ENCODE data around the gene ZNF141.
A peak's percentile ranks its signal among the peaks of the same experiment; 100 is the strongest.
"Not testable (repeated sequence)": the region's sequence is repeated elsewhere in the genome, so short reads cannot be mapped to it uniquely, and the experiment has no call there.

ZNF141 gene

GRCh38 chr4:337143-337931, at the start of gene ZNF141:
ZNF141 (plus strand) TSS chr4:337814; CDS start chr4:337984, 170 bp downstream.
- DNase-seq (ENCODE audit: low spot score) = peak; percentile 69

- DNase-seq (ENCODE audit: low spot score) = no peak
Observed at GRCh38 chr4:288891-289290, 48.7 kb upstream of the ZNF141 start.

DNA sequence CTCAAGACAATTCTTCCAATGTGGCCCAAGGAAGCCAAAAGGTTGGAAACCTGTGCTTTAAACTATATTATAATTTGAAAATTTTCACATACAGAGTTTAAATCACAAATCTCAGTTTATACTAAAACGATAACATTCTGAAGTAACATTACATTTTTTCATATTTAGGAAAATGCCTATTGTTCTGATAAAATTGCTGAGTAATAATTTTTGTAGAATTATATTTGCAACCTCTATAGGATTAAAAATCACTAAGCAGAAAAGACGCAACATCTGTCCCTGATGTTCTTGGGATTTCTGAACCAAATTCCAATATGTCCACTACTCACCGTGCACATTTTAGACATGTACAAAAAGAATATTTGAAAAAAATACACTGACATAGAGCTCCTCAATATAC, 42.9 kb upstream of the ZNF141 start:
- no peak for DNase-seq (ENCODE audit: low spot score)

DNA sequence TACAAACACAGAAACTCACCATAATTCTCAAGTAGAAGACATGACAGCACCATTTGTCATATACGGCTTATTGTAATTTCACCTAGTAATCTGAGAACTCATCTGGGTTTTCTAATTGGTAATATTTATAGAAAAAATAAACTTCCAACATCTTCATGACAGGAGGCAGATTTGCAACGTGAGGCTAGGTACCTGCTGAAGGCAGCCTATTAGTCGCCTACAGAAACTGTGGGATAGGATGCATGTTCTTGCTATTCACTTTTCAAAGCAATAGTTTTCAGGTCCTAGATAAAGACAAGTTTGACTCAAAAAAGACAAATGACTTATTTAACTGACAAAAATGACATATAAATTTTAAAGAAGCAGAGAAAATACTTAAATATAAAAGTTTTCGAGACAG, 35.2 kb upstream of the ZNF141 start:
- DNase-seq (ENCODE audit: low spot score) = no peak

DNA sequence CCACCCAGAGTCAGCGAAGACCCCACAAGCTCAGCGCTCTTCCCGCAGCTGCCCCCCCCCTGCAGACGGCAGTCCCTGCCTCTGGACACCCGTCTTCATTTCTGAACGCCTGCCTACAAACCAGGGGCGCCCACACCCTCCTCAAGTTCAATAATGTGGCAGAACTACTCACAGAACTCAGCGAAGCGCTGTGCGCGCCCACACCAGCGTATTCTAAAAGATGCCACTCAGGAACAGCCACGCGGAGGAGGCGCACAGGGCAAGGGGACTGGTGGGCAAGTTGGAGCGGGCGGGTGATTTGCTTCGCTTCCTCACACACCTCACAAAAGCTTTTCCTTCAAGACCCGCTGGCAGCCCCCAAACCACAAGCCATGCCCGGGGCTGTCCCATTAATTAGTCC, 33.1 kb upstream of the ZNF141 start:
- DNase-seq (ENCODE audit: low spot score) = not testable (repeated sequence)

DNA sequence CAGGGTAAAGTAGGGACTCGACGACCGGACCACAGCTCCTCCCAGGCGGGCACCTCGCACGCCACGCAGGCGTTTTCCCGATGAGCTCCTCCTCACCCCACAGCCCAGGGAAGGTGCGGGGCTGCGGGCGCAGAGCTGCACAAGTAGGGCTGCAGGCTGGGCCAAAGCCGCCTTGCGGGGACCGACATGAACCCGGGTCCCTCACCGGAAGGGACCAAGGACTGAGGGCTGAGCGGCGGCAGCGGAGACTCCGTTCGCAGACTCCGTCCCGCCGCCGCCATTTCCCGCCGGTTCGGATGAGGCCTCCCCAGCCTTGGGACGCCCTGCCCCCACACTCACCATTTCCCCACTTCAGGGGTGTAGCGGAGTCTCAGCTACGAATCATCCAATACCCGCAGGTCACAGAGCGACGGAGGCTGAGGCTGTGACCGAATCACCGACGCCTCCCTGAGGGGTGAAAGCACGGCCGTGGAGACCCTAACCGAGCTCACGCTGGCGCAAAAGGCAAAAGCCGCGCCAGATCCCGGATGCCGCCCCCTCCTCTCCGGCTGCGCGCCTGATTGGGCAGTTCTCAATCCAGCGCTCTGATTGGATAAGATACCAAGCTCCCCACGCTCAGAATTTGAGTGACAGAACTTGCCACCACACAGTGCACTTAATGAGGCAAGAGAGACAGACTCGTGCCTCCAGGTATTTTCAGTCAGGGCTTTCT, 32.5 kb upstream of the ZNF141 start, which contains the start of gene ZNF732:
Gene ZNF732, minus strand, starts transcription at position 506 of the 712 bp plus-strand sequence. Its CDS starts 164 bp downstream, at position 342.
- DNase-seq (ENCODE audit: low spot score) = no peak

DNA sequence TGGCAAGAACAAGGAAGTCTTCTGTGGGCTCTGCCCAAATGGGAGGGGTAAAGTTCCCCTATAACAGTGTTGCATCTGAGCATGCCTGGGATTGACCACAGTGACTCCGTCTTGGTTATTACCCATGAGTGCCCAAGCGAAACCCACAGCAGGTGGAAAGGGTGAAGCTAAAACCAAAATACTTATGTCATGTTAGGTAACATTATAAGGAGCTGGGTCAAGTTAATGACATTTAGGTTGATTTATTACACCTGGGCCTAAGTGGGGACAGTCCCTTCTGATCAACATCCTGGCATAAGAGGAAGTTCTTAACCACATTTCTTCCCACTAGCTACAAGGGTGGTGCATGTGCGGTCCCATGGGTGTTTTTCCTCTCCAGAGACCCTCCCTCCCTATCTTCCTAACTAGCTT, 31.1 kb upstream of the ZNF141 start:
- DNase-seq (ENCODE audit: low spot score) = no peak

DNA sequence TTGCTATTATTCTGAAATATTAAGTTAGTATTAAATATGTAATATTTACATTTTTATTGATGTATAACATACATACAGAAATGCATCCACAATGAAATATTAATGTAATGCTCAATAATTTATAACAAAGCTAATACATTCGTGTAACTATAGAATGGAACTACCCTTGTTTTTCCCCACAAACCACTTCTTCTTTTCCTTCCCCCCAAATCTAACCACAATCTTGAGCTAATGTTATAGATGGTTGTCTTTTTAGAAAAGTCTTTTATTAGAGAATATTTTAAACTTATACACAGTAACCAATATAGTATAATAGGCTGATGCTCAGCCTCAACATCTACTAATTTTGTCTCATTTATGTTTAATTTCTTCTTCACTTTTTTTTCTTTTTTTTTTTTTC, 27.8 kb upstream of the ZNF141 start:
- DNase-seq (ENCODE audit: low spot score) = no peak

DNA sequence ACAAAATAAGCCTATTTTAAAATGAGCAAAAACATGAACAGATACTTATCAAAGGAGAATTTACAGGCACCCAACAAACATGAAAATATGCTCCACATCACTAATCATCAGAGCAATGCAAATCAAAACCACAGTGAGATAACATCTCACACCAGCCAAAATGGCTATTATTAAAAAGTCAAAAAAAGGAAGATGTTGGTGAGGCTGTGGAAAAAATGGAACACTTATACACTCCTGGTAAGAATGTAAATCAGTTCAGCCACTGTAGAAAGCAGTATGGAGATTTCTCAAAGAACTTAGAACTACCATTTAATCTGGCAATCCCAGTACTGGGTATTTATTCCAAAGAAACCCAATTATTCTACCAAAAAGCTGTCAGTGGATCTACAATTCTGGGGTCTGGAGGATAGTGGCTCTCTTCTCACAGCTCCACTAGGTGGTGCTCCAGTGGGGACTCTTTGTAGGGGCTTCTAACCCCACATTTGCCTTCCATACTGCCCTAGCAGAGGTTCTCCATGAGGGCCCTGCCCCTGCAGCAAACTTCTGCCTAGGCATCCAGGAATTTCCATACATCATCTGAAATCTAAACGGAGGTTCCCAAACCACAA, 23.2 kb upstream of the ZNF141 start:
- DNase-seq (ENCODE audit: low spot score) = no peak

GRCh38 chr4:328729-329128, 8.9 kb upstream of the ZNF141 start:
- no peak for DNase-seq (ENCODE audit: low spot score)

DNA sequence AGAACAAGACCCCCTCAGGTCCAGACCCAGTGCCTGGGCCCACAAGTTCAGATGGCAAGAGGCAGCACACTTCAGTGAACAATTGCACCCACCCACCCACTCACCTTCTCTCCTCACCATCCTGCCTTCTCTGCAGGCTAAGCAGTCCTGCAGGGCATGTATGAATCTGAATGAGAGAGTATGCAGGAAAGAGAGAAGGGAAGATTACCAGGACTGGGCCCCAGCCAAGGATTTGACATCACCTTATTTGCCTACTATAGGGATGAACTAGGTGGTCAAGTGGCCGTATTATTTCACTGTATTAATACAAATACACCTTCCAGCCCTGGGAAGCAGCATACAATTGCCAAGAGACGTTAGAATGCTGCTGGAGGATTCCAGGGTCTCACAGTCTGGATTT, 2.1 kb upstream of the ZNF141 start:
- no peak for DNase-seq (ENCODE audit: low spot score)

DNA sequence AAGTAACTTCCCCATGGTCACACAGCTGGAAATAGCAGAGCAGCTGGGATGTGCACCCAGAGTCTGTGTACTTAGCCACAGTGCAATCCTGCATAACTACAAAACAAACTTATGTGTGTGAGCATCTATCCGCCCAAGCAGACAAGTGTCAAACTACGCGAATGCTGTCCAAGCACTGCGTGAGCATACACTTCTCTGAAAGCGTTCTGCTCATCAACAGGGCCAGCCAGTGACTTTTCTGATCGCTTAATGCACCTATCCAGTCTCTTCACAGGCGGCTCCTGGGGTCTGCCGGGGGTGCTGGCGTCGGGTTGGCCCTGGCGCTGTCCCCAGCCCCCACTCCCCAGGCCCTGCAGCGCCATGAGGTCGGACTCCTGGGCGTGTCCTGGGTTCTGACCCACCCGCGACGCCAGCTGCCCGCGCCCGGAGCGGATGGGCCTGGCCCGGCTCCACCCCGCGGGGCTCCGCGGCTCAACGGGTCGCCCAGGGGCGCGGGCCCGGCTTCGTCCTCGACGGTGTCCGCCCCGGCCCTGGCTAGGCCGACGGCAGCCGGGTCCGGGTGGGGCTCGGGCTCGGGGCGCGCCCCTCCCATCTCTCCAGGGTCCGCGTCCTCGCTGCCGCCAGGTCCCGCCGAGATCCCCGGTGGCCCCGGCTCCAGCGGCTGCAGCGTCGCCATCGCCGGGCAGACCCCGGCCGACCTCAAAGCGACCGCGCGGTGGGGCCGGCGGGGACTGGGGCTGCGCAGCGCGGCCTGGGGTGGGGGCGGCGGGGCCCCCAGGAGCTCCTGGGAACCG, 1.3 kb upstream of the ZNF141 start:
- no peak for DNase-seq (ENCODE audit: low spot score)

GRCh38 chr4:336893-337142, 796 bp upstream of the ZNF141 start:
- no peak for DNase-seq (ENCODE audit: low spot score)

DNA sequence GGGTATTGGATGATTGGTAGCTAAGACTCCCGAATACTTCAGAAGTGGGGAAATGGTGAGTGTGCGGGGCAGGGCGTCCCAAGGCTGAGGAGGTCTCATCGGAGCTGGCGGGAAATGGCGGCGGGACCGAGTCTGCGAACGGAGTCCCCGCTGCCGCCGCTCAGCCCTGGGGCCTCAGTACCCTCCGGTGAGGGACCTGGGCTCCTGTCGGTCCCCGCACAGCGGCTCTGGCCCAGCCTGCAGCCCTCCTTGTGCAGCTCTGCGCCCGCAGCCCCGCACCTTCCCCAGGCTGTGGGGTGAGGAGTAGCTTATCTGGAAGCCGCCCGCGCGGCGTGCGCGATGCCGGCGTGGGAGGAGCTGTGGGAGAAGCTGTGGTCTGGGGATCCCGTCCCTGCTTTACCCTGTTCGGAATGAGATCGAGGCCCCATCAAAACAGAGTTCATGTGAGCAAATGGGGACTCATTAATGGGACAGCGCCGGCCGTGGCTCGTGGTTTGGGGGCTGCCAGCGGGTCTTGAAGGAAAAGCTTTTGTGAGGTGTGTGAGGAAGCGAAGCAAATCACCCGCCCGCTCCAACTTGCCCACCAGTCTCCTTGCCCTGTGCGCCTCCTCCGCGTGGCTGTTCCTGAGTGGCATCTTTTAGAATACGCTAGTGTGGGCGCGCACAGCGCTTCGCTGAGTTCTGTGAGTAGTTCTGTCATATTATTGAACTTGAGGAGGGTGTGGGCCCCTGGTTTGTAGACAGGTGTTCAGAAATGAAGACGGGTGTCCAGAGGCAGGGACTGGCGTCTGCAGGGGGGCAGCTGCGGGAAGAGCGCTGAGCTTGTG, 531 bp downstream of the ZNF141 start:
- DNase-seq (ENCODE audit: low spot score) = no peak

GRCh38 chr4:338759-339097, 1.1 kb downstream of the ZNF141 start:
- no peak for DNase-seq (ENCODE audit: low spot score)

GRCh38 chr4:340011-340410, 2.4 kb downstream of the ZNF141 start:
- DNase-seq (ENCODE audit: low spot score) = no peak

GRCh38 chr4:373062-373839, 35.6 kb downstream of the ZNF141 start:
- DNase-seq (ENCODE audit: low spot score) = no peak

GRCh38 chr4:374298-375160, 36.9 kb downstream of the ZNF141 start:
- DNase-seq (ENCODE audit: low spot score) = no peak

DNA sequence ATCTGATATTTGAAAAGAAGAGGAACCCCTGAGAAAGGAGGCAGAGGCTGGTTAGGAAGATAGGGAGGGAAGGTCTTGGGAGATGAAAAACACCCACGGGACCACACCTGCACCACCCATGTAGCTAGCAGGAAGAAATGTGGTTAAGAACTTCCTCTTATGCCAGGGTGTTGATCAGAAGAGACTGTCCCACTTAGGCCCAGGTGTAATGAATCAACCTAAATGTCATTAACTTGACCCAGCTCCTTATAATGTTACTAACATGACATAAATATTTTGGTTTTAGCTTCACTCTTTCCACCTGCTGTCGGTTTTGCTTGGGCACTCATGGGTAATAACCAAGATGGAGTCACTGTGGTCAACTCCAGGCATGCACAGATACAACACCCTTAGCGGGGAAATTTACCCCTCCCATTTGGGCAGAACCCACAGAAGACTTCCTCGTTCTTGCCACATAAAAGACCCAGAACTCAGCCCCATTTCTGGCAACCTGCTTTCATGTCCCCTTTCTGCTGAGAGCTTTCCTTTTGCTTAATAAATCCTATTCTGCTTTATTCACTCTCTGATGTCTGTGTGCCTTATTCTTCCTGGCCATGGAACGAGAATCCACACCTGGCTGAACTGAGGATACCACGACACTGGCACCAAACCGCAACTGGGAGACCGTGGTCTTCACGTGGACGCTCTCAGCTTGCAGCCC, 46.8 kb downstream of the ZNF141 start:
- DNase-seq (ENCODE audit: low spot score) = no peak

Data from LoVo (cell line).